NCI-H1092 treated with DMSO at 0.1 percent for 48 hours (cell line): ENCODE measurements around the gene CERK.
"Not testable (repeated sequence)": the region's sequence is repeated elsewhere in the genome, so short reads cannot be mapped to it uniquely, and the experiment has no call there.

Source experiments
- DNase-seq: peaks from one replicate; lab custom pipeline; 2025; lab: John Stamatoyannopoulos, UW

Gene CERK

GRCh38 chr22:46646531-46647215, 91.4 kb downstream of the CERK start:
- DNase-seq = no peak

DNA sequence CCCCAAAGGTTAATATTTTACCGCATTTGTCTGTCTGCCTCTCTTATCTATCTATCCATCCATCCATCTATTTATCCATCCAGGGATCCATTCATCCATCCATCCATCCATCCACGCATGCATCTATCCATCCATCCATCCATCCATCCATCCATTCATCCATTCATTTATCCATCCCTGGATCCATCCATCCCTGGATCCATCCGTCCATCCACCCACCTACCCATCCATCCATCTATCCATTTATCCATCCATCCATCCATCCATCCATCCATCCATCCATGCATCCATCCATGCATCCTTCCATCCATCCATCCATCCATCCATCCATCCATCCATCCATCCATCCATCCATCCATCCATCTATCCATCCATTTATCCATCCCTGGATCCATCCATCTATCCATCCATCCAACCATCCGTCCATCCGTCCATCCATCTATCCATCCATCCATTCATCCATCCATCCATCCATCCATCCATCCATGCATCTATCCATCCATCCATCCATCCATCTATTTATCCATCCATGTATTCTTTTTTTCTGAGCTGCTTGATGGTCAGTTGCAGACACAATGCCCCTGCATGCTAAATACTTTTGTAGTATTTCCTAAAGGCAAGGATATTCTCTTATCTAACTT, 95.1 kb downstream of the CERK start:
- DNase-seq = not testable (repeated sequence)

DNA sequence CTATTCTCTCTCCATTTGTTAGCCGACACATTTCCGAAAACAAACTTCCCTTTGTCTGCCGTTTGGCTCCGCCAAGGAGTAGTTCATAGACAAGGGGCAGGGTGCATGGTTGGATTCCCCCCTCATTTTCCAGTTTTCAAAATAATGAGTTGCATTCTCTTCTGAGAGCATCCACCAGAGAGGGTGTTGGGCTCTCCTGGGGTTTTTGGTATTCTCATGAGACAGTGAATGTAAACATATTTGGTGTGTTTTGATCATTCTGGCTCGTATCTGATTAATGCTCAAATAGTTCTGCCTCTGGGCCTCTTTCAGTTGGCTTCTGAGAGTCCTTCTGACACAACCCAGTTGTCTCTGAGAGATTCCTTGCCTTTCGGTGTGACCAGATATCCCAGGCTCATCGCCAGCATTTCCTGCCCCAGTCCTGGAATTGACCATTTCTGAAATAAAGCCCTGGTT, 96.2 kb downstream of the CERK start:
- no peak for DNase-seq

GRCh38 chr22:46640293-46641055, 97.6 kb downstream of the CERK start:
- no peak for DNase-seq

GRCh38 chr22:46639843-46640242, 98.2 kb downstream of the CERK start:
- no peak for DNase-seq

- DNase-seq = no peak
Measured at GRCh38 chr22:46638601-46639431, 99.2 kb downstream of the CERK start.

- DNase-seq = no peak
Measured at GRCh38 chr22:46637711-46638600, 100.1 kb downstream of the CERK start.

DNA sequence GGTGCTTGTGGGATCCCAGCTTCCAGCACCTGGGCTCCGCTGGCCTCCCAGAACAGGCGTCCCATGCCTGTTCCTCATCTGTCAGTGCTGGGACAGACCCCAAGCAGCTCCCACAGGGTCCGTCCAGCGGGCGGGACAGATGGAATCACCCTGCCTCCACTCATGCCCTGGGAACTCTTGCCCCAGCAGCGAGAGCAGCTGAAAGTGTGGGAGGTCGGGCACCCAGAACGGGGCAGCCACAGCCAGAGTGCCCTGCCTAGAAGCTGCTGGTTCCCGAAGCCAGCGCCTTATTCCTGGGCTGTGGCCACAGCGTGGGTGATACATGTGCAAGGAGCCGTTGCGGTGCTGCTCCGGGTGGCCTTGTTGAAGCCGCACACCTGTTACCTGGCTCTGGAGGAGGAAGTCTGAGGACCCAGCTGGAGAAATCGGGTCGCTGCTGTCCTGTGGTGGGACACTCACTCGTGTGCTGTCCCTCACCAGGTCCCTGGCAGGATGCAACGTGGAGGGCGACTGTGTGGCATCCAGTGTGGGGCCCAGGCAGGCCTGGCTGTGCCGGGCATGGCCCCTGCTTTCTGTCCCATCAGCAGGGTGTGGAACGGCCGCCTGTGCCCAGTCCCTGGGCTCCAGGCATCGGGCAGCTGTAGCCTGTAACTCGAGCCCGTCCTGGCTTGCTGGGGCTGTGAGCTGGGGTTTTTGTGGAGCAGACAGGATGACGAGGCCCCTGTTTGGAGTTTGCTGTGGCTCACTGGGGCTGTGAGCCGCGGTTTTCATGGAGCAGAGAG, 101.6 kb downstream of the CERK start:
- no peak for DNase-seq

DNA sequence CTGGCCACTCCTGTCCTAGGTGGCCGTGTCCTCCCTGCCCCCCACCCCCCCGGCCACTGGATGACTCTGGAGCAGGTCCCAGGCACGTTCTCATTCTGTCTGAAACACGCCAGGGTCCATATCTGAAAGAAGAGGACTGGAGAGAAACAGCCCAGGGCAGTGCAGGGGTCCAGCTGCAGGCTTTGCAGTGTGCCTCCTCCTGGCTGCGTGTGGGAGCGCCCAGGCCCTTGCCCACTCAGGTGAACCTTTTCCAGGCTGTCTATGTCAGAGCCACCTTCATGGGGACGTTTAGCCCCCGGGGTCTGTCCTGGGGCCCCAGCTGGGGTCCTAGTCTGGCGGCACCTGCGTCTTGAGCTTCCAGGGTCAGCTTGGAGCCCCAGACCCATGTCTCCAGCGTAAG, 102.3 kb downstream of the CERK start:
- no peak for DNase-seq

GRCh38 chr22:46634973-46635685, 102.9 kb downstream of the CERK start:
- DNase-seq = not testable (repeated sequence)
